Fibroblast of pulmonary artery (primary cell): ENCODE data around the gene MEIOB.
"Not testable (repeated sequence)": the region's sequence is repeated elsewhere in the genome, so short reads cannot be mapped to it uniquely, and the experiment has no call there.

Experiments
- DNase-seq: peaks from one replicate; pipeline ENCODE4 v3.0.0-alpha.2; 2010; ENCODE audit warnings: low read depth
- H3K4me3 ChIP-seq: replicated peaks from 2 replicates; pipeline ENCODE4 v1.5.1; 2011; ENCODE audit warnings: low read depth, mild to moderate bottlenecking, control low read depth, low read length, moderate library complexity
- CTCF ChIP-seq: IDR thresholded peaks from 2 replicates; pipeline ENCODE4 v1.5.1; 2011; ENCODE audit warnings: mild to moderate bottlenecking, control low read depth, low read length, inconsistent platforms; ENCODE audit errors: missing control alignments

MEIOB gene

GRCh38 chr16:1884889-1885288, 12.9 kb upstream of the MEIOB start:
- TF ChIP-seq CTCF = no peak
- no peak overlapping the region for H3K4me3 ChIP-seq
- no peak for DNase-seq

GRCh38 chr16:1884155-1884760, 12.3 kb upstream of the MEIOB start:
- H3K4me3 ChIP-seq = no peak overlapping the region
- peak; percentile 23 for TF ChIP-seq CTCF
- DNase-seq = peak; percentile 33

GRCh38 chr16:1881172-1881571, 9.2 kb upstream of the MEIOB start:
- H3K4me3 ChIP-seq, DNase-seq: not testable (repeated sequence)

- TF ChIP-seq CTCF = no peak
- H3K4me3 ChIP-seq = no peak overlapping the region
- no peak for DNase-seq
These were observed 7.5 kb upstream of the MEIOB start for GRCh38 chr16:1879477-1879876.

- no peak for TF ChIP-seq CTCF
- H3K4me3 ChIP-seq = no peak overlapping the region
- DNase-seq = no peak
These were observed 6.3 kb upstream of the MEIOB start for GRCh38 chr16:1878256-1878655.

- no peak for TF ChIP-seq CTCF
- no peak for DNase-seq
- no peak overlapping the region for H3K4me3 ChIP-seq
These were observed 5.8 kb upstream of the MEIOB start for GRCh38 chr16:1877804-1878203.

GRCh38 chr16:1877089-1877488, 5.1 kb upstream of the MEIOB start:
- DNase-seq = no peak
- H3K4me3 ChIP-seq = no peak overlapping the region
- no peak for TF ChIP-seq CTCF
